Measurements from ENCODE around the gene TMEM120A. TPM values are rescaled to one million over a fixed set of nuclear protein-coding genes. Genes with fewer than 3 reads are reported as not detected.

The TMEM120A gene
- total and polyA plus RNA-seq, 4 donors = 15.7 to 90.1 (median 57.6) TPM

DNA sequence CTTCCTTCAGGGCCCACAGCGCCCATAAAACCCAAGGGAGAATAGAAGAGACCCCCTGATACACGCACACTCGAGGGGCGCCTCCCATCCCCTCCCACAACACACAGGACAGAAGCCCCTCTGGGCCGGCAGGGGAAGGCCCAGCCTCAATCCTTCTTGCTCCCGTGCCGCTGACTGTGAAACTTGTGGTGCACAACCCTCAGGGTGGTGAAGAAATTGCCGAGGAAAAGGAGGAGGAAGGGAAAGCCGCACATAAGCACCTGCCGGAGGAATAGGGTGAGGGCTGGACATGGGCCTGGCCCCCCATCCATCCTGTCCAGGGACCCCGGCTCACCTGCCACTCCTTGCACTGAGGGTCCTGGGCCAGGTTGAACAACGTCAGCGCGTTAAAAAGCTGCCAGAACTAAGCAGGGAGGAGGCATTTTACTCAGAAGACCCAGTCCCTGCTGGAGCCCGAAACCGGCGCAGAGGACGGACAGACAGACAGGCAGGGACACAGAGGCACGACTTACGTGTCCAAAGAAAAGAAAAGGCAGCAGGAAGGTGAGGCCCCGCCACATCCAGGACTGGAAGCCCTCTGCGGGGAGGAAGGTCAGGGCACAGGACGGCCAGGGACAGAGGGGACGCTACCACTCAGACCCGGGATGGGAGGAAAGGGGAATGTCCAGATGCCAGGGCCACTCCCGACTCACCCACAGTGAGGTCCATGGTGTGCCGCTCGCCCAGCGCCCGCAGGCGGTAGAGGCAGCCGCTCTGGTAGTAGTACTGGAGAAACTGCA is 7.2 kb downstream of the TMEM120A start:
- WGBS, 2 donors = 94 to 95% methylated on average over 31 to 32 of the region's 32 CpGs
- no peak for DNase-seq
- no peaks in the 10 kb centered on the region for H3K27me3 ChIP-seq (ENCODE audit: control insufficient read depth in 3 of 3, insufficient read depth in 3 of 3, low read length in 2 of 3)
- no peak overlapping the region for H3K9ac ChIP-seq (ENCODE audit: insufficient read depth in 1 of 2, low read length in 2 of 2)
- H3K36me3 ChIP-seq (ENCODE audit: control insufficient read depth in 4 of 4, insufficient read depth in 4 of 4, low read length in 4 of 4) = peaks cover 3 to 58% (median 13%) of the 10 kb centered on the region in 4 donors
- H3K9me3 ChIP-seq (ENCODE audit: control insufficient read depth in 4 of 4, insufficient read depth in 3 of 4, low read length in 3 of 4) = no peaks in the 10 kb centered on the region
- H3K27ac ChIP-seq (ENCODE audit: low read depth in 1 of 2, low read length in 1 of 2) = no peak overlapping the region
- no peak for TF ChIP-seq CTCF (IDR thresholded peaks at IDR 0.05; ENCODE audit: control extremely low read depth, extremely low read depth)
- no peak for ATAC-seq (ENCODE audit: insufficient read depth, low FRiP score)
- peaks cover 0 to 13% (median 4%) of the 10 kb centered on the region in 5 donors for H3K4me1 ChIP-seq (ENCODE audit: control insufficient read depth in 5 of 5, insufficient read depth in 5 of 5, low read length in 5 of 5)
- no peak overlapping the region for H3K4me3 ChIP-seq

- H3K4me3 ChIP-seq = no peak overlapping the region
- H3K27ac ChIP-seq (ENCODE audit: low read depth in 1 of 2, low read length in 1 of 2) = no peak overlapping the region
- no peaks in the 10 kb centered on the region for H3K27me3 ChIP-seq (ENCODE audit: control insufficient read depth in 3 of 3, insufficient read depth in 3 of 3, low read length in 2 of 3)
- H3K36me3 ChIP-seq (ENCODE audit: control insufficient read depth in 4 of 4, insufficient read depth in 4 of 4, low read length in 4 of 4) = peaks cover 3 to 67% (median 17%) of the 10 kb centered on the region in 4 donors
- DNase-seq (no peak), ATAC-seq (ENCODE audit: insufficient read depth, low FRiP score) (no peak)
- 88 to 95% methylated on average over 18 to 20 of the region's 20 CpGs for WGBS, 2 donors
- no peak overlapping the region for H3K9ac ChIP-seq (ENCODE audit: insufficient read depth in 1 of 2, low read length in 2 of 2)
- H3K9me3 ChIP-seq (ENCODE audit: control insufficient read depth in 4 of 4, insufficient read depth in 3 of 4, low read length in 3 of 4) = no peaks in the 10 kb centered on the region
- peaks cover 0 to 13% (median 4%) of the 10 kb centered on the region in 5 donors for H3K4me1 ChIP-seq (ENCODE audit: control insufficient read depth in 5 of 5, insufficient read depth in 5 of 5, low read length in 5 of 5)
- TF ChIP-seq CTCF (IDR thresholded peaks at IDR 0.05; ENCODE audit: control extremely low read depth, extremely low read depth) = no peak
These were observed 8.1 kb downstream of the TMEM120A start for GRCh38 chr7:75986147-75986781.

- H3K36me3 ChIP-seq (ENCODE audit: control insufficient read depth in 4 of 4, insufficient read depth in 4 of 4, low read length in 4 of 4) = peaks cover 3 to 74% (median 19%) of the 10 kb centered on the region in 4 donors
- no peak overlapping the region for H3K27ac ChIP-seq (ENCODE audit: low read depth in 1 of 2, low read length in 1 of 2)
- ATAC-seq (ENCODE audit: insufficient read depth, low FRiP score) = no peak
- no peak overlapping the region for H3K9ac ChIP-seq (ENCODE audit: insufficient read depth in 1 of 2, low read length in 2 of 2)
- no peaks in the 10 kb centered on the region for H3K9me3 ChIP-seq (ENCODE audit: control insufficient read depth in 4 of 4, insufficient read depth in 3 of 4, low read length in 3 of 4)
- no peak for TF ChIP-seq CTCF (IDR thresholded peaks at IDR 0.05; ENCODE audit: control extremely low read depth, extremely low read depth)
- no peak for DNase-seq
- WGBS, 2 donors = 89 to 93% methylated on average over 38 to 41 of the region's 41 CpGs
- H3K27me3 ChIP-seq (ENCODE audit: control insufficient read depth in 3 of 3, insufficient read depth in 3 of 3, low read length in 2 of 3) = no peaks in the 10 kb centered on the region
- H3K4me3 ChIP-seq = no peak overlapping the region
- peaks cover 0 to 11% (median 4%) of the 10 kb centered on the region in 5 donors for H3K4me1 ChIP-seq (ENCODE audit: control insufficient read depth in 5 of 5, insufficient read depth in 5 of 5, low read length in 5 of 5)
These were observed 8.8 kb downstream of the TMEM120A start for GRCh38 chr7:75985518-75986146.

All from lung (tissue), 12 donors.